Stimulated activated CD4-positive, alpha-beta T cell treated with anti-CD3 and anti-CD28 coated beads, Interleukin-15, amount 100 ng/mL, for 48 hours (primary cell): Measurements from ENCODE around the gene TENM4.
"Not testable (repeated sequence)": the region's sequence is repeated elsewhere in the genome, so short reads cannot be mapped to it uniquely, and the experiment has no call there.

Experiments used
- DNase-seq, 2 donors: peaks; one replicate each; pipeline ENCODE4 v3.0.0-alpha.2; 2020; ENCODE audit warnings: low read depth in 2 of 2

Gene TENM4

GRCh38 chr11:78845496-78845895 lies 595.3 kb downstream of the TENM4 start:
- DNase-seq, result no peak

DNA sequence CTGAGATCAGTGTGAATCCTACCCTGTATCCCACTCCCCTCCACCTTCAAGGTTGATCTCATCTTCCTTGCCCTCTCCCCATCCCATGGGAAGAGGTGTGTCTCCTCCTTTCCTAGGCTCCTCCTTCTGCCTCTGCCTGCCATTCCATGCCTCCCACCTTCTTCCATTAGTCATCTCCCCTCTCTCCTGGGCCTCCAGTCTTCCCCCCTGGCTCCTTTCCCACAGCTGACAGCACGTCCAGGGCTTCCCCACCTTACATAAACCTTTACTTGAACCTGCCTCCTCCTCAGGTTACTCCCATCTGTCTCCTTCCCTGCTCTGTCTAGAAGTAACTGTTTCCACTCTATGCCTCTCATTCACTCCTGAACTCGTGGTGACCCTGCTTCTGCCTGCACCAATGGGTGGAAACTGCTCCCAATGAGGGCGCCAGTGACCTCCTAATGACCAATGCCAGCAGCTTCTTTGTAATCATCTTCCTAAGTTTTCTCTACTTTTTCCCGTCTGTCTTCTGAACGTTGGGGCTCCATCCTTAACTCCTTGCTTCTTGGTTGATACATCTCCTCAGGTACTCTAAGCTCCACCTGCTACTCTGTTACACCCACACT lies 599.3 kb downstream of the TENM4 start:
- DNase-seq, result no peak

- no peak for DNase-seq
These were observed 600.2 kb downstream of the TENM4 start for GRCh38 chr11:78840623-78841022.

- no peak for DNase-seq
These were observed 600.6 kb downstream of the TENM4 start for GRCh38 chr11:78840200-78840599.

DNA sequence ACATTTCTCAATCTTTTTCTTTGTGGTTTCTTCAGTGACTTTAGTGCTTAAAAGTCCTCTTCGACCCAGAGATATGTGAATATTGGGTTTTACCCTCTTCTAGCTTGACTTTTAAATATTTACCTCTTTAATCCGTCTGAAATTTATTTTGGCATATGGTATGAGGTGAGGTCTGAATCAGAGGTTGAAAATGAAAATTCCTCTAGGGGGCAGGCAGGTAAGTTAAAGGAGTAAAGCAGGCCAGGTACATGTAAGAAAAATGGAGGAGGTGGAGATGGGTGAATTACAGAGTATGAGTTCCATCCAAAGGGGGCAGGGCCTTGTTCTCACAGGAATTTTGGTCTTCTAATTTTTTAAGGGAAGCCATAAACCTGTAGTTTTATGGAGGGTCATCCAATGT lies 602.4 kb downstream of the TENM4 start:
- no peak for DNase-seq

DNA sequence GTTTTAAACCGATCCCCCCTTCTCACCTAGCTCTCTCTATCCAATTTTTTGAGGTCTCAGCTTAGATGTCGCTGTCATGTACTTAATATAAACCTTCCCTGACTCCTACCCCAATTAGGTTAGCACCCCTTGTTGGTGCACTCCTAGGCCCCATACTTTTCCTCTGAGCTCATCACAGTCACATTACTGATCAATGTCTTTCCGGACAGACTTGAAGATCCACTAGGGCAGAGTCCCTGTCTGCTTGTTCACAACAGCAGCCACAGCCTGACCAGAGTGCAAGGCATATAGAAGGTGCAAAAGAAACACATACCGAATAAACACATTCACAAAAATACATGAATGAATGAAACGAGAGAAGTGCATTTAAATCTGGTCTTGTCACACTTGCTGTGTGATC lies 605.2 kb downstream of the TENM4 start:
- DNase-seq, result no peak

DNA sequence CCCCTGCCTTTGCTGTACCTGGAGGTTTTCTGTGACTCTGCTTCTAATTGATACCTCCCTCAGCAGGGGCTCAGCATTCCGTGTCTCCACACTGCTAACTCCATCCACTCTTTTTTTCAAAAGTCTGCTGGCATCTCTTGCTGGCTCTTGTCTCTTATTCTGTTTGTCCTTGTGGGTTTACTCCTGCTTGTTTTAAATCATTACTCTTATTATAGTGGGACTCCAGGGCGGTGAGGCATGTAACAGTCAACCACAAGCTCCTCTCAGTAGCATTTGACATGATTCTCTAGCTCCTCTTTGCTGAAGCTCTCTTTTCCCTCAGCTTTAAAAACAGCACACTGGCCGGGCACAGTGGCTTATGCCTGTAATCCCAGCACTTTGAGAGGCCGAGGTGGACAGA lies 605.9 kb downstream of the TENM4 start:
- no peak for DNase-seq

GRCh38 chr11:78833237-78833636 lies 607.6 kb downstream of the TENM4 start:
- no peak for DNase-seq

DNA sequence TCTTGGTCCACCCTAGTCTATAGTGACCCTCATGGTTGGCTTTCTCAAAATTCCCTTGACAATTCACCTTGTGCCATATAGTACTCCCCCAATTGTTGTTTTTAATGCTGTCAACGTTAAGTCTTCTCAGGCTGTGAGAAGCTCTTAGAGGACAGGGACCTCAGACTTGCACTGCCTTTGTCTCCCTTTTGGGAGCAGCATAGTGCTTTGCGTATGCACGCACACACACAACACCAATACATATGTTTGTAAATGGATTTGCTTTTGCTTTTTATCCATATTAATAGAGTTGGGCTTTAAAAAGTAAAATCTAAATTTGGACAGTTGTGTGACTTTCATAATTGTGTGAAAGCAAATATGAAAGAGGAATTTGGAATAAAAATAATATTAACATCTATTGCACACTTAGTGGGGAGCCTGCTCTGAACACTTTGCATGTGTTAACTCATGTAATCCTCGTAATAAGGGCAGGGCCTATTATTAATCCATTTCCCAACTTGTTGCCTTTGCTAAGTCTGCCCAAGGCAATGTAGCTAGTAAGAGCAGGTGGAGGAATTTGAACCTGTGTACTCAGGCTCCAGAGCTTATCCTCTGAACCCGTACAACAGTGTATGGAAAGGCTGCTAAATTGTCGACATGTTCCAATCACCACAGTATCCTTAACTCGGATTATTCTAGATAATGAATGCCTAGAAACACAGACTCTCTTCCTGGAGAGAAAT lies 608.4 kb downstream of the TENM4 start:
- DNase-seq, result no peak

- no peak for DNase-seq
These were observed 609.3 kb downstream of the TENM4 start for GRCh38 chr11:78831571-78831970.

DNA sequence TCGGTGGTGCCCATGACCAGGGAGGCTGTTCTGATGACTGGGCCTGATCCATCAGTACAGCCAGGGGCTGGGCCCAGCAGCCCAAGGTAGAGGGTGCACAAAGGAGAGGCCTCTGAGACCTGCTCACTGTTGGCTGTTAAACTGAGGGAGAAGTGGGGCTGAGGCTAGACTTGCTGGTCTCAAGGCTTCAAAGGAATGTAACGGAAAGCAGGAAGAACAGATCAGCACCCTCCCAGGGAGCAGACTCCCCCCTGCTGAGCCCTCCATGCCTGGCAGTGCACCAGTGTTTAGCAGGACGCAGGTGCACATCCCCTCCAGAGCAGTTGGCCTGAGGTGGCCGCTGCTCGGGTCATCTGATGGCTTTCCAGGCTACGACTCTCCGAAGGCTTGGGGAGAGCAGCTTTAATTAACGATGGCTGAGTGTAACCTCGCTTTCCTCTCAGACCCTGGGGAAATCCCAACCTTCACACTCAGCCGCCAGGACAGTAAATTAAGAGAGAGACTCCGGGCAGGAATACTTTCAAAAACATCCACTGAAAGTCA lies 610.5 kb downstream of the TENM4 start:
- DNase-seq, result no peak

DNA sequence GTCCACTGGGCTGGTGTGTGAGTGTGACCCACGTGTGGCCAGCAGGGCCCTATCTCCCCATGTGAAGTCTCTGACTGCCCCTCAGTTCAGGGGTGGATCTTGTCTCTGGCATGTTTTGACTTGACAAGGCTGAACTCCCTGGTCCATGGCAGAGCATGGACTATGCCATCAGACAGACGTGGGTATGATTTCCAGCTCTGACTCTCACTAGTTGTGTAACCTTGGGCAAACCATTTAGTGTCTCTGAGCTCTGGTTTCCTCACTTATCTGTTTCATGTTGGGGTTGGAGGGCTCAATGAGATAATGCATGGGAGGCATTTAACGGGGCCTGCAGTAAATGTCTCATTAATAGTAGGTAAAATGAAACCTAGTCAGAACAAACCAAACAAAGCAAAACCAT lies 611.7 kb downstream of the TENM4 start:
- DNase-seq, result no peak

DNA sequence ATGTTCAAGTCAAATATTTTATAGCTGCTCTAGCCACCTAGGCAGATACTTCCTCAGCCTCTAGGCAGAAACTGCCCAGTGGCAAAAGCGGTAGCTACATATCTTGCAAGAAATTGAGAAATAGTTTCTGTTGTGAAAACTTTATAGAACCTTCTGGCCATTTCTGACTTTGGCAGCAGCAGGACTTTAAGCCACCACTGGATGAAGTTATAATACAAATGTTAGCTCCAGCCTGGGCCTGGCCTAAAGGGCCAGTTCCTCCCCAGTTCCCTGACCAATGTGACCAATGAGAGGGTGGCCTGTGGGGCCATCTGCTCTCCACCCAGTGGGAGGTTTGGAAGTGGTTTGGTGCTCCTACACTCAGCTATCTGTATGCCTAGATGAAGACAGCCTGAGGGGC lies 612.2 kb downstream of the TENM4 start:
- no peak for DNase-seq

DNA sequence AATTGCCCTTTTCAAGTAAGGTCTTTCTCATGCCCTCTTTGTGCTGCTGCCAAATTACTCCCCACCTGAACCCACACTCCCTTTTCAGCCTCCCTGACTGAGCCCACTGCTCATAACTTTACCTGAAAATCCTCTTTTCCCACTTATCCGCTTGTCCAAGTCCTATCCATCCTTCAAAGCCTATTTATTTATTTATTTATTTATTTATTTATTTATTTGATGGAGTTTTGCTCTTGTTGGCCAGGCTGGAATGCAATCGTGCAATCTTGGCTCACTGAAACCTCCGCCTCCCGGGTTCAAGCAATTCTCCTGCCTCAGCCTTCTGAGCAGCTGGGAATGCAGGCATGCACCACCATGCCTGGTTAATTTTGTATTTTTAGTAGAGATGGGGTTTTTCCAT lies 613.5 kb downstream of the TENM4 start:
- DNase-seq, result not testable (repeated sequence)

- no peak for DNase-seq
These were observed 615.2 kb downstream of the TENM4 start for GRCh38 chr11:78825591-78826020.

DNA sequence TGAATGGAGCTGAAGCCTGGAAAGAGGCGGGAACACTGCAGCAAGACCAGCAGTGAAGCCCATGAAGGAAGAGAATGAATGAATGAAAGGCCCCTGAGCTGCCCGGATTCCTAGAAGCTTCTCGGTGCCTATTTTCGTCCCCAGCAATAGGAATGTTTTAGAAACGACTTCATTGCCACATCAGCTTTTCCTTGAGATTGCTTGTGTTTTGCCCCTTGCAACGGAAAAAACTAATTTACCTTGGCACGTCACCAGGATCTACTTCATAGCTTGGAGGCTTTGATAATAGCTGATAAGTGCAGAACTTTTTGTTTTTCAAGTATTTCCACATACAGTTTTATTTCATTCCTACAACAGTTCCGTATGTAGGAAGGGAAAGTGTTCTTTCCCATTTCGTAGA lies 617.2 kb downstream of the TENM4 start:
- no peak for DNase-seq

DNA sequence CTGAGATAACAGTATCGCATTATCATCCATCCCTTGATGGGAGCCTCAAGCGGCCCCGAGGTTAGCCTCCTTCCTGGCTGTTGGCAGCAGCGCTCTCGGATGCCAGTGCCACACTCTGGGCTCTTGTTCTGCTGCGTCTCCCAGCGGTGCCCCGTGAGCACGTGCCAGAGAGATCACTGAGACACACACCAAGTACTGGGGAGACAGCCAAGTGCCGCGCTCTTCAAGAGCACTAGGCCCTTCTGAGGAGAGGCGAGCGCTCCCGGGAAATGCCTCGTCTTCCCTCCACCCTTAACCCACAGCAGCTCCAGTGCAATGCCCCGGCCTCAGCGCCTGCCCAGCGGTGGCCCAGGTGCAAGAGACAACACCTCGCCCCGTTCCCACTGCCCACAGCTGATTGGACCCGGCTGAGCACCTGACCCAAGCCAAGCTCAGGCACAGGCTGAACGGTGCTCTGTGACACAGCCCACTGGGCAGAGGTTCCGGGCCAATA lies 617.9 kb downstream of the TENM4 start:
- DNase-seq, result no peak

DNA sequence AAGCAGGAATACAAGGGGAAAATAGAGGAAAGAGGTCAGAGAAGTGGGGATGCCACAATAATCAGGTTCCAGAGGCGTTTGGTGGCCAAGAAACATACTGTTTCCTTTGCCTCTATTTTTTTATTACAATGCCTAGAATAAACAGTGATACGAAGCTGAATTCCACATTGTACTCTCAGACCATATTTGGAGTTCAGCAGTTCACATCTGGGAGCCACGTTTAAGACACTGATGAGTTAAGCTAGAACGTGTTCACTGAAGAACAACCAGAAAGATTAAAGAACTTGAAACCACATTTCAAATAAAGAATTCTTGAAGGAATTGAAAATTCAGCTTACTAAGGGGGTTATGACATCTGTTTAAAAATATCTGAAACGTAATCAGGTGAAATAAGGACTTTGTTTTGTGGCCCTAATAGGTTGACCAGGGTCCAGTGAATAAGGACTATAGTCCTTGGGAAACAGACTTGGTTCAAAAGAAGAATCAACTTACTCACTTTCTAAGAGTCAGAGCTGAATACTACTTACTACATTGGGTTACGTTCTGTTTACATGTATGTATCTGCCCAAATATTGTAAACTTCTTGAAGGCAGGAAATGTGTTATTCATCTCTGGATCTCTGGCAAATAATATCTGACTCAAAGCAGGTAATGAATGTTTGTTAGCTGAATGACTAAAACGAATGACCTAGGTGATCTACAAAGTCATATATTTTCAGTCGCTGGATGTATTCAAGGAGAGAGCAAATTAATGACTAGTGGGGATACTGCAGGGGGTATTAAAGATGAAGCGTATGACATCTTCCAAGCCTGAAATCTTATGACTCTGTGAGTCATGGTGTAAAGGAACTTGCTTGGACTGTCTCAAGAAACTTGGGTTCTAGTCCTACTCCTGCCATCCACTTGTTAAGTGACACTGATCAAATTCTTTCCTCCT lies 619.2 kb downstream of the TENM4 start:
- no peak for DNase-seq

DNA sequence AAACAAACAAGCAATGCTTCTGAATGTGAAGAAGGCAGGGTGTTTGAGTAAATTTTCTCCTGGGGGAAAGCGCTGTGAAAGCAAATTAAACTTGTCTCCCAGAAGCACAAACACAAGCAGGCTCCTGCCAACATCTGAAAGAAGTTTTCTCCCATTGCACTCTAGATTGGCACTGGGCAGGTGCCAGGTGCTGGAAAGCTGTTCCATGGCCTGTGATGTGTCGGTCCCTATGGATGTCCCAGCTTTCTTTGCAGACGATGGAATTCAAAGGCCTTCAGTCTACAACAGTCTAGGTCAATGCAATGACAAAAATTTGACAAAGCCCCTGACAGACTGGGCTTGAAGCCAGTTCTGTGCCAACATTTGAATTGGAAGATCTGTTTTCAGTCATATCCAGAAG lies 620.1 kb downstream of the TENM4 start:
- no peak for DNase-seq

- no peak for DNase-seq
These were observed 622.6 kb downstream of the TENM4 start for GRCh38 chr11:78818201-78818600.

DNA sequence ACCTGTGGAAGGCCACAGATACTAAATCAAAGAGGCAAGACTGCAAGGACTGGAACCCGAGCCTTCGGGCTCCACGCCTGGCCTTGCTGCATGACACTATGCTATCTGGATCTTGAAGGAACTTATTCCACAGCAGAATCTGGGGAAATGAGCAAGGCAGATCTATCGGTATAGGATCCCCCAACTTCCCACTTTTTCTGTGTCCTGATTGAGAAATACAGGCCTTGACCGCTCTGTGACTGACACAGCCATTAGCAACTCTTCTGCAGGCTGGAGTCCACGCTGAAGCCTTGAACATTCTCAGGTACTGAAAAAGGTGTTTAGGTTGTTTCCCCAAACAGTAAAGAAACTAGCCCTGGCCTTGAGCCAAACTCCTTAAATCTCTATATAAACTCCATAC lies 625.0 kb downstream of the TENM4 start:
- DNase-seq, result no peak
